RWPE1 (cell line): ENCODE measurements around the gene TMEM52.

Experiments used
- CTCF ChIA-PET: fragments of 350-600 bp; sonication (Branson Sonifier 250); formaldehyde crosslinking; extraction: SDS; loops from one replicate; lab custom pipeline; 2021; lab: Yijun Ruan, JAX
- POLR2A ChIA-PET: fragments of 400-600 bp; formaldehyde crosslinking; extraction: SDS; loops from one replicate; lab custom pipeline; 2020; ENCODE audit warnings: antibody characterized with exemption; ENCODE audit not compliant: low non-redundant PET; lab: Yijun Ruan, JAX
- DNase-seq: peaks from one replicate; pipeline ENCODE4 v3.0.0; 2012; ENCODE audit warnings: low spot score
- H3K27ac ChIP-seq: fragments of 450-650 bp; 2 replicates; pipeline ENCODE4 v1.5.1; 2017
- TF ChIP-seq, protein P1 (sequence below): fragments of 450-650 bp; conservative IDR thresholded peaks from 2 replicates; pipeline ENCODE4 v1.5.1; 2017; ENCODE audit warnings: low read depth, mild to moderate bottlenecking

Gene TMEM52

DNA sequence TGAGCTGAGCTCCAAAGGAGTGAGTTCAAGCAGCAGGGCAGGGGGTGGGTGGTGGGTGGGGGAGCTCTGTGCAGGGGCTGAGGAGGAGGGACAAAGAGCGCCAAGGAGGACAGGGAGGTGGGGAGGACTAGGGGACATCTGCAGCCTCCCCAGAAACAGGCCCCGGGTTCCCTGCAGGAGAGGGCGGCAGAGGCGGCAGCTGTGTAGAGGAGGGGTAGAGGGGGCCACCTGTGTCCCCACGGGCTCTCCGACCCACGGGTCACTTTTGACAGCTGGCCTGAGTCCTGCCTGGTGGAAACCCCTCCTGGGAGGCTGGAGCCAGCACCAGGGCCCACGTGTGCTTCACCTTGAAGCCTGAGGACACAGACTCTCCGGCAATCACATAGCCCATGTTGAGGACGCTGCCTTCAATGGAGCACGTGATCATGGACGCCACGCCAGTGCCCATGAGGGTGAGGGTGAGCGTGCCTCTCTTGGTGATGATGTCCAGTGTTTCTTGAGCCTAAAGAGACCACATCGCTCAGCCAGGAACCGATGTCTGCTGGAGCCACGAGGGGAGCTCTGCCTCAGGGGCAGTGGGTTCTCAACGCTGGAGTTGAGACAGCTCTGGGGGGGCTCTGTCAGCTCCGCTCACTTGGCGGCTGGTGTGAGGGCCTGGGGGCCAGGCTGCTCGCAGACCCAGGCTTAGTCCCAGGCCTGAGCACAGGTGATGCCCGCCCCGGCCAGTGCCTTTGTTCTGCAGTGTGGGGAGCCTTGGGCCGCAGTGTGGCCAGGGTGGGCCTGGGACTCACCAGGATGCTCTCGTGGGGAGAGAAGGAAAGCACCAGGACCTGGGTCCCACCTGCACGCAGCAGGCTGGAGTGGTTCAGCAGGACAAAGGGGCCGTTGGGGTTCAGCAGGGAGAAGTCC, 6.6 kb upstream of the TMEM52 start:
- CTCF ChIA-PET, result interaction anchor here (0.7 to 2.1 kb wide), 3 partner anchors 119 to 178 kb away, joined by 3 to 5 read pairs (median 3); no protein-coding TSS in a partner anchor
- no peak for DNase-seq
- TF ChIP-seq, protein P1, sequence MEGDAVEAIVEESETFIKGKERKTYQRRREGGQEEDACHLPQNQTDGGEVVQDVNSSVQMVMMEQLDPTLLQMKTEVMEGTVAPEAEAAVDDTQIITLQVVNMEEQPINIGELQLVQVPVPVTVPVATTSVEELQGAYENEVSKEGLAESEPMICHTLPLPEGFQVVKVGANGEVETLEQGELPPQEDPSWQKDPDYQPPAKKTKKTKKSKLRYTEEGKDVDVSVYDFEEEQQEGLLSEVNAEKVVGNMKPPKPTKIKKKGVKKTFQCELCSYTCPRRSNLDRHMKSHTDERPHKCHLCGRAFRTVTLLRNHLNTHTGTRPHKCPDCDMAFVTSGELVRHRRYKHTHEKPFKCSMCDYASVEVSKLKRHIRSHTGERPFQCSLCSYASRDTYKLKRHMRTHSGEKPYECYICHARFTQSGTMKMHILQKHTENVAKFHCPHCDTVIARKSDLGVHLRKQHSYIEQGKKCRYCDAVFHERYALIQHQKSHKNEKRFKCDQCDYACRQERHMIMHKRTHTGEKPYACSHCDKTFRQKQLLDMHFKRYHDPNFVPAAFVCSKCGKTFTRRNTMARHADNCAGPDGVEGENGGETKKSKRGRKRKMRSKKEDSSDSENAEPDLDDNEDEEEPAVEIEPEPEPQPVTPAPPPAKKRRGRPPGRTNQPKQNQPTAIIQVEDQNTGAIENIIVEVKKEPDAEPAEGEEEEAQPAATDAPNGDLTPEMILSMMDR, result no peak
- POLR2A ChIA-PET, result no interaction called here
- no peak overlapping the region for H3K27ac ChIP-seq

DNA sequence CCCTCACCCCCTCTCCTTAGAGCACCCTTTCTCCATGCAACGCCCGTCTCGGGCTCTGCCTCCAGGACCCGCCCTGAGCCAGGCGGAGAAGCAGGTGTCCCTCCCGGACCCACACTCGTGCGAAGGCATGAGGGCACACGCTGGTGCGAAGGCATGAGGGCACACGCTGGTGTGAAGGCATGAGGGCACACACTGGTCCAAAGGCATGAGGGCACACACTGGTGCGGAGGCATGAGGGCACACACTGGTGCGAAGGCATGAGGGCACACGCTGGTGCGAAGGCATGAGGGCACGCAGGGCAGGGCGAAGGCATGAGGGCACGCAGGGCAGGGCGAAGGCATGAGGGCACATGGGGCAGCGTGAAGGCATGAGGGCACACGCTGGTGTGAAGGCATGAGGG, 5.8 kb upstream of the TMEM52 start:
- H3K27ac ChIP-seq, result no peak overlapping the region
- no peak for DNase-seq
- TF ChIP-seq, protein P1, result no peak
- CTCF ChIA-PET, result interaction anchor here (0.7 kb wide), 1 partner anchor 121 kb away, joined by 3 read pairs; no protein-coding TSS in a partner anchor
- POLR2A ChIA-PET, result no interaction called here

DNA sequence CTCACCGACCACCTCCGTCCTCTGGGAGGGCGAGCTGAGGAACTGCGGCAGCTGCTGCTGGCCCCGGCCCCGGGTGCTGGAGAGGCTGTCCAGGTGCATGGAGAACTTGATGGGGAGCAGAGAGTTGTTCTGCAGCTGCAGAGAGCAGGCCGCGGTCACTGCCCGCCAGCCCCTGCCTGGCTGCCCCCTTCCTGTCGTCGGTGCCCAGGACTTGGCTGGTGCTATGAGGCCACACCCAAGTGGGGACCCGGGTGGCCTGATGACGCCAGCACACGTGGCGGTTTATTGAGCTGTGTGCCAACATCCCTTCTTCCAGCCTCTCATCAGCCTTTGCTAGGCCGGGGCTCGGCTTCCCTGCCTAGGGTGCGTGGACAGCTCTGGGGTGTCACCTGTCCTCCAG, 5.3 kb upstream of the TMEM52 start:
- no peak for DNase-seq
- no peak overlapping the region for H3K27ac ChIP-seq
- TF ChIP-seq, protein P1, result no peak
- ChIA-PET CTCF (no interaction called here), POLR2A (no interaction called here)

DNA sequence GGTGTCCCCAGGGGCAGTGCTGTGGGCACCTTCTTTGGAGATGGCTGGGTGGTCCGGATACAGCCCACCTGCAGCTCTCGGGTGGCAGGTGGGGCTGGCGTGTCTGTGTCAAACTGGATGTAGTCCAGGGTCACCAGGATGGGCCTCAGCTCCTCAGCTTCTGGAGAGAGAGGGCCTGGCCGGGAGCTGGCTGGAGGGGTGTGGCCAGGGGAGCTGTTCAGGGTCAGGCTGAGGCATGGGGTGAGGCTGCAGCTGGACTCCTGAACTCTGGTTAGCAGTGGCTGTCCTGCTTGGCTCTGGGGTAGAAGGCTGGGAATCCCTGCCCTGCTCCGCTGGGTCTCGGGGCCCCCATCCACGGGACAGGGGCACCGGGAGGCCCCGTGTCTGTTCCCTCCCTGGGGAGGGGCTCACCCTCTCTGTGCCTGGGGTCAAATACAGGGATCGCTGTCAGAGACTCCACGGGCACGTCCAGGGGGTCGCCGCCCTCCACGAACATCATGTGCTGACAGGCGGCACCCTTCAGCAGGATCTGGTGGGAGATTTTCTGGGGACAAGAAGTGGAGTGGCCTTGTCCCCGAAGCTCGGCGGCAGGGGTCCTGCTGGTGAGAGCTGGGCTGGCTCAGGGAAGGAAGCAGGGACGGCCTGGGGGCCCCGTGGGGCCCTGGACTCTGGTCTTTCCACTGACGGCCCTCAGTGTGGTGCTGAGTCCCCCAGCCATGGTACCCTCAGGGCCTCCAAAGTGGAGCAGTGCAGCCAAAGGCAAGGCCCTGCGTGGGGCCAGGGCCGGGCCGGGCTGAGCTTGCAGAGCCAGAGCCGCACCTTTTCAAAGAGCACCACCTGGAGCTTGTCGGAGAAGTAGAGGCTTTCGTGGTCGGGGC, 4.1 kb upstream of the TMEM52 start:
- POLR2A ChIA-PET, result no interaction called here
- H3K27ac ChIP-seq, result no peak overlapping the region
- TF ChIP-seq, protein P1, result no peak
- DNase-seq, result no peak
- CTCF ChIA-PET, result interaction anchor here (0.9 to 1.5 kb wide), 2 partner anchors 20 to 122 kb away, joined by 3 to 5 read pairs; no protein-coding TSS in a partner anchor

DNA sequence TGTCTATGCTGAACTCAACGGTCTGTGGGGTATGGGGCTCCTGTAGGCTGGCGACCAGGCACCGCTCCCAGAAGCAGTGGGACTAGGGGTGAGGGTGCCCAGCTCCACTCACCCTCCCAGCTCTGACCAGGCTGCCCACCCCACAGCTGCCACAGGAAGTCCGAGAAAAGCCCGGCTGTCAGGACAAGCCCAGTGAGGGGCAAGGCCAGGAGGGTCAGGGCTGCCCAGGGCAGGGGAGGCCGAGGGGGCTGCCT, 3.5 kb upstream of the TMEM52 start:
- POLR2A ChIA-PET, result no interaction called here
- no peak for DNase-seq
- TF ChIP-seq, protein P1, result no peak
- CTCF ChIA-PET, result interaction anchor here (1.5 kb wide), 1 partner anchor 122 kb away, joined by 5 read pairs; no protein-coding TSS in a partner anchor
- H3K27ac ChIP-seq, result no peak overlapping the region

DNA sequence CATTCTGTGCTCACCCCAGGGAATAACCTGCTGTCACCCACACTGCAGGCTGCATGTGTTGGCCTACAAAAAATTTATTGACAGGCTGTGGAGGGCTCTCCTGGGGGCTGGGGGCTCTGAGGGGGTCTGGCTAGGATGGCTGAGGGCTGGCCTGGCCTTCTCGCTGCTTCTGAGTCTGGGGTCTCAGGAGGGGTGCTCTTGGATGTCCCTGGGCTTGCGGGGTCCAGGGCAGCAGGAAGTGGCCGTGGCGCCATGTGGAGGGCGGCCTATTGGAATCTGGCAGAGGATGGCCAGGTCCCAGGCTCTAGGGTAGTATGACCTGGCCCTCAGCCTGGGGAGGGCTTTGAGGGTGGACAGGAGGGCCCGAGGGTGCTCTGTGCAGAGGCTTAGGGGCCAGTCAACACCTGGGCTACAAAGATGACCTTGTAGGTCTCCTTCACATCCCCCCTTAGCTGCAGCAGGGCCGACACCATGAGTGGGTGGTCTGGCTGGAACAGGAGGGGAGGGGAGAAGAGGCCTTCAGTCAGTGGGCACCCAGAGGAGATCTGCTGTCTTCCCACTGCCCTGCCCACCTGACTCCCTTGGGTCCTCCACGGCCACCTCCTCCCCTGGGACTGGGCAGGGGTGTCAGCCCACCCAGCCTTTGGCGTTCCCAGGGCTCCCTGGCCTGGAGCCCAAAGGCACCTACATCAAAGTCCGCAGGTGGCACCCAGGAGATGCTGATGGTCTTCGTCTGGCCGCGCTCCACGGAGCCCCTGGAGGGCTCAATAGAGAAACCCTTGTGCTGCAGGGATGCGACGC, 3.0 kb upstream of the TMEM52 start:
- ChIA-PET CTCF (interaction anchor here (0.6 to 1.5 kb wide), 2 partner anchors 122 to 123 kb away, joined by 4 to 5 read pairs; no protein-coding TSS in a partner anchor), POLR2A (no interaction called here)
- TF ChIP-seq, protein P1, result no peak
- H3K27ac ChIP-seq, result no peak overlapping the region
- no peak for DNase-seq
